Common myeloid progenitor, CD34-positive (primary cell): ENCODE measurements around the gene MTHFD1L.
A peak's percentile ranks its signal among the peaks of the same experiment; 100 is the strongest.
"Not testable (repeated sequence)": the region's sequence is repeated elsewhere in the genome, so short reads cannot be mapped to it uniquely, and the experiment has no call there.

Experiments used
- CTCF ChIA-PET: fragments of 350-600 bp; sonication (Branson Sonifier 250); formaldehyde crosslinking; loops from one replicate; lab custom pipeline; 2021; ENCODE audit warnings: antibody characterized with exemption; lab: Charles Lee
- POLR2A ChIA-PET: fragments of 350-600 bp; sonication (Branson Sonifier 250); formaldehyde crosslinking; loops from one replicate; lab custom pipeline; 2021; ENCODE audit warnings: antibody characterized with exemption; lab: Charles Lee
- DNase-seq, 3 donors: peaks; one replicate each; pipeline versions ENCODE4 v3.0.0 to v3.0.0-alpha.2; 2013
- H3K27ac ChIP-seq, 2 experiments: 1 replicate in 1 of 2; 2 replicates in 1 of 2; pipeline ENCODE4 v1.7.0; 2013; ENCODE audit warnings: inconsistent platforms in 2 of 2, low read length in 2 of 2, mild to moderate bottlenecking in 2 of 2, low read depth in 1 of 2, moderate library complexity in 1 of 2; ENCODE audit not compliant: severe bottlenecking in 2 of 2, insufficient read depth in 1 of 2, poor library complexity in 1 of 2
- H3K27me3 ChIP-seq, 5 experiments: replicated peaks in 2 of 5; 1 replicate in 3 of 5; 2 replicates in 2 of 5; pipeline versions ENCODE4 v1.6.1 to v1.7.0; 2013; ENCODE audit warnings: low read length in 4 of 5, mild to moderate bottlenecking in 2 of 5, moderate library complexity in 2 of 5, inconsistent platforms in 1 of 5; ENCODE audit not compliant: insufficient read depth in 5 of 5, control insufficient read depth in 4 of 5
- H3K36me3 ChIP-seq, 4 experiments: 1 replicate in 2 of 4; 2 replicates in 2 of 4; pipeline versions ENCODE4 v1.6.1 to v1.7.0; 2013; ENCODE audit warnings: low read length in 3 of 4, control low read depth in 1 of 4, mild to moderate bottlenecking in 1 of 4; ENCODE audit not compliant: control insufficient read depth in 4 of 4, insufficient read depth in 4 of 4
- H3K4me1 ChIP-seq, 4 experiments: 1 replicate in 3 of 4; 2 replicates in 1 of 4; pipeline versions ENCODE4 v1.6.1 to v1.7.1; 2013; ENCODE audit warnings: low read length in 3 of 4, mild to moderate bottlenecking in 3 of 4, control low read depth in 1 of 4, inconsistent platforms in 1 of 4, moderate library complexity in 1 of 4; ENCODE audit not compliant: control insufficient read depth in 4 of 4, insufficient read depth in 4 of 4; ENCODE audit errors: control extremely low read depth in 1 of 4
- H3K4me3 ChIP-seq, 7 experiments: 1 replicate in 4 of 7; 2 replicates in 3 of 7; pipeline versions ENCODE4 v1.5.1 to v1.7.0; 2013; ENCODE audit warnings: mild to moderate bottlenecking in 7 of 7, low read length in 6 of 7, moderate library complexity in 6 of 7, inconsistent platforms in 2 of 7, low read depth in 2 of 7, control low read depth in 1 of 7; ENCODE audit not compliant: insufficient read depth in 4 of 7, control insufficient read depth in 1 of 7; ENCODE audit errors: extremely low read depth in 1 of 7
- H3K9me3 ChIP-seq, 5 experiments: 1 replicate in 4 of 5; 2 replicates in 1 of 5; pipeline versions ENCODE4 v1.6.1 to v1.7.1; 2013; ENCODE audit warnings: low read length in 4 of 5, mild to moderate bottlenecking in 2 of 5, inconsistent platforms in 1 of 5, low read depth in 1 of 5, moderate library complexity in 1 of 5; ENCODE audit not compliant: control insufficient read depth in 4 of 5, insufficient read depth in 2 of 5; ENCODE audit errors: control extremely low read depth in 1 of 5
- WGBS: methylation state at CpG from one replicate; pipeline ENCODE4 v1.1.5; 2013; ENCODE audit not compliant: insufficient coverage; 5-methylcytosine and 5-hydroxymethylcytosine counted together

The MTHFD1L gene

GRCh38 chr6:151108548-151108947 lies 243.0 kb downstream of the MTHFD1L start:
- H3K9me3 ChIP-seq: no peaks in the 10 kb centered on the region
- H3K4me3 ChIP-seq: no peak overlapping the region
- H3K27ac ChIP-seq: no peak overlapping the region
- POLR2A ChIA-PET: no interaction called here
- H3K36me3 ChIP-seq: peaks cover 0 to 2% (median 0%) of the 10 kb centered on the region in 4 experiments
- no peaks in the 10 kb centered on the region for H3K4me1 ChIP-seq
- CTCF ChIA-PET: no interaction called here
- DNase-seq: no peak
- peaks cover 0 to 1% (median 0%) of the 10 kb centered on the region in 5 experiments for H3K27me3 ChIP-seq
- WGBS: 83% methylated on average over 5 of the region's 6 CpGs

GRCh38 chr6:151109361-151109760 lies 243.9 kb downstream of the MTHFD1L start:
- ChIA-PET POLR2A (no interaction called here), CTCF (no interaction called here)
- no peak for DNase-seq
- Histone ChIP-seq H3K9me3 (no peaks in the 10 kb centered on the region), H3K4me1 (no peaks in the 10 kb centered on the region), H3K4me3 (no peak overlapping the region), H3K36me3 (no peaks in the 10 kb centered on the region), H3K27me3 (peaks cover 0 to 1% (median 0%) of the 10 kb centered on the region in 5 experiments), H3K27ac (no peak overlapping the region)
- WGBS: 97% methylated on average over 5 of the region's 8 CpGs

- WGBS: 89% methylated on average over 7 of the region's 11 CpGs
- Histone ChIP-seq H3K4me3 (no peak overlapping the region), H3K36me3 (no peaks in the 10 kb centered on the region), H3K9me3 (no peaks in the 10 kb centered on the region), H3K27me3 (peaks cover 0 to 1% (median 0%) of the 10 kb centered on the region in 5 experiments), H3K27ac (no peak overlapping the region), H3K4me1 (no peaks in the 10 kb centered on the region)
- CTCF ChIA-PET: no interaction called here
- POLR2A ChIA-PET: no interaction called here
- no peak for DNase-seq
Measured at GRCh38 chr6:151109869-151110575, 244.5 kb downstream of the MTHFD1L start.

GRCh38 chr6:151110576-151110905 lies 245.0 kb downstream of the MTHFD1L start:
- ChIA-PET CTCF (no interaction called here), POLR2A (no interaction called here)
- H3K4me3 ChIP-seq: no peak overlapping the region
- H3K9me3 ChIP-seq: no peaks in the 10 kb centered on the region
- no peak for DNase-seq
- peaks cover 0 to 1% (median 0%) of the 10 kb centered on the region in 5 experiments for H3K27me3 ChIP-seq
- H3K4me1 ChIP-seq: no peaks in the 10 kb centered on the region
- 75% methylated on average over 2 of the region's 4 CpGs for WGBS
- H3K27ac ChIP-seq: no peak overlapping the region
- H3K36me3 ChIP-seq: no peaks in the 10 kb centered on the region

GRCh38 chr6:151111670-151112069 lies 246.2 kb downstream of the MTHFD1L start:
- no peaks in the 10 kb centered on the region for H3K4me1 ChIP-seq
- no peaks in the 10 kb centered on the region for H3K9me3 ChIP-seq
- WGBS: 92% methylated on average over 5 of the region's 5 CpGs
- ChIA-PET CTCF (interaction anchor here (1.5 kb wide), 1 partner anchor 98 kb away, joined by 3 read pairs; no protein-coding TSS in a partner anchor), POLR2A (no interaction called here)
- H3K36me3 ChIP-seq: no peaks in the 10 kb centered on the region
- H3K27me3 ChIP-seq: peaks cover 0 to 1% (median 0%) of the 10 kb centered on the region in 5 experiments
- peak in 2 of 3 donors; percentile 4 to 11 for DNase-seq
- H3K4me3 ChIP-seq: no peak overlapping the region
- H3K27ac ChIP-seq: no peak overlapping the region

- Histone ChIP-seq H3K9me3 (no peaks in the 10 kb centered on the region), H3K4me3 (no peak overlapping the region), H3K36me3 (no peaks in the 10 kb centered on the region), H3K4me1 (no peaks in the 10 kb centered on the region), H3K27ac (no peak overlapping the region), H3K27me3 (peaks cover 0 to 1% (median 0%) of the 10 kb centered on the region in 5 experiments)
- CTCF ChIA-PET: interaction anchor here (1.5 kb wide), 1 partner anchor 99 kb away, joined by 3 read pairs; no protein-coding TSS in a partner anchor
- no peak for DNase-seq
- POLR2A ChIA-PET: no interaction called here
- 97% methylated on average over 4 of the region's 4 CpGs for WGBS
Measured at GRCh38 chr6:151112130-151112529, 246.6 kb downstream of the MTHFD1L start.

- CTCF ChIA-PET, H3K27me3 ChIP-seq, H3K4me1 ChIP-seq, H3K9me3 ChIP-seq, DNase-seq, H3K4me3 ChIP-seq, H3K36me3 ChIP-seq, POLR2A ChIA-PET, H3K27ac ChIP-seq: not testable (repeated sequence)
- 100% methylated on average over 3 of the region's 3 CpGs for WGBS
Measured at GRCh38 chr6:151112884-151113283, 247.4 kb downstream of the MTHFD1L start.
